OCI-LY3 (cell line): Measurements from ENCODE around the gene ATP6V0A4.

Experiments used
- H2AFZ ChIP-seq: fragments of 200-600, 300-600 bp; shearing (Covaris generic); 2 replicates; pipeline ENCODE4 v1.6.0; 2014; ENCODE audit warnings: antibody characterized with exemption, low read depth, low read length
- H3K27ac ChIP-seq: fragments of 200-600, 300-600 bp; sonication (generic); 2 replicates; pipeline ENCODE4 v1.5.1; 2014; ENCODE audit warnings: mild to moderate bottlenecking, low read length, moderate library complexity, mixed read lengths
- H3K27me3 ChIP-seq: fragments of 200-600, 300-600 bp; sonication (generic); 2 replicates; pipeline ENCODE4 v1.6.1; 2014; ENCODE audit warnings: low read depth, low read length, mixed read lengths
- H3K36me3 ChIP-seq: fragments of 200-600, 300-600 bp; sonication (generic); replicated peaks from 2 replicates; pipeline ENCODE3; 2014; ENCODE audit warnings: low read depth, low read length, mixed read lengths
- H3K4me1 ChIP-seq: fragments of 300-600, 200-600 bp; sonication (generic); 2 replicates; pipeline ENCODE4 v1.6.1; 2014; ENCODE audit warnings: low read length, mixed read lengths
- H3K4me2 ChIP-seq: fragments of 200-600, 300-600 bp; sonication (generic); 2 replicates; pipeline ENCODE4 v1.6.1; 2014; ENCODE audit warnings: low read length, mixed read lengths
- H3K4me3 ChIP-seq: fragments of 300-600, 200-600 bp; sonication (generic); 2 replicates; pipeline ENCODE4 v1.5.1; 2014; ENCODE audit warnings: antibody characterized with exemption, mild to moderate bottlenecking, low read length, moderate library complexity
- H3K79me2 ChIP-seq: fragments of 300-600, 200-600 bp; shearing (Covaris generic); 2 replicates; pipeline ENCODE4 v1.6.1; 2014; ENCODE audit warnings: mild to moderate bottlenecking, low read length, mixed read lengths
- H3K9ac ChIP-seq: fragments of 300-600, 200-600 bp; shearing (Covaris generic); 2 replicates; pipeline ENCODE4 v1.6.0; 2014; ENCODE audit warnings: mild to moderate bottlenecking, low read length, moderate library complexity
- H3K9me3 ChIP-seq: fragments of 200-600, 300-600 bp; shearing (Covaris generic); 2 replicates; pipeline ENCODE4 v1.6.1; 2014; ENCODE audit warnings: low read length, mixed read lengths; ENCODE audit not compliant: insufficient read depth
- H4K20me1 ChIP-seq: fragments of 200-600, 300-600 bp; sonication (generic); 2 replicates; pipeline ENCODE4 v1.6.1; 2016; ENCODE audit warnings: low read length, mixed read lengths; ENCODE audit not compliant: insufficient read depth
- EZH2phosphoT487 ChIP-seq: fragments of 200-600 bp; shearing (Covaris generic); IDR thresholded peaks from 2 replicates; pipeline ENCODE4 v1.6.1; 2018; ENCODE audit warnings: antibody characterized with exemption, mixed run types, low read depth
- TF ChIP-seq, protein P1 (sequence below): fragments of 200-600, 300-600 bp; sonication (generic); IDR thresholded peaks from 2 replicates; pipeline ENCODE4 v1.5.1; 2014; ENCODE audit warnings: antibody characterized with exemption, low read length, low read depth

Gene ATP6V0A4

DNA sequence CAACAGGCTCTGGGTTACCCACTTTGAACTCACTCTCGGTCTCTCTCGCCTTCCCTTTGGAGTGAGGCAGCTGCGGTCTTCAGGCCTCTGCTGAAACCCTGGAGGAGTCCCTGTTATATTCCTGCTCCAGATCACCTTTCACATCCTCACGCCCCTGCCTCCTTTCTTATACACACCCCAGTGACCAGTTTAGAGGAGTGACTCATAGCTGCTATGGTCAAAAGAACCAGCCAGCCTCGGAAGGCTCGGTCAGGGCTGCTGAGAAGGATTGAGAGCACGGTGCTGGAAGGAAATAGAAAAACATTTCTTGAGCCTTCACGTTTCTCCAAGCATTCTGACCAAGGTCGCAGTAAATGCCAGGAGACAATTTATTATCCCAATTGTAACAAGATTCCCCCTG is 68.6 kb downstream of the ATP6V0A4 start:
- TF ChIP-seq, protein P1, sequence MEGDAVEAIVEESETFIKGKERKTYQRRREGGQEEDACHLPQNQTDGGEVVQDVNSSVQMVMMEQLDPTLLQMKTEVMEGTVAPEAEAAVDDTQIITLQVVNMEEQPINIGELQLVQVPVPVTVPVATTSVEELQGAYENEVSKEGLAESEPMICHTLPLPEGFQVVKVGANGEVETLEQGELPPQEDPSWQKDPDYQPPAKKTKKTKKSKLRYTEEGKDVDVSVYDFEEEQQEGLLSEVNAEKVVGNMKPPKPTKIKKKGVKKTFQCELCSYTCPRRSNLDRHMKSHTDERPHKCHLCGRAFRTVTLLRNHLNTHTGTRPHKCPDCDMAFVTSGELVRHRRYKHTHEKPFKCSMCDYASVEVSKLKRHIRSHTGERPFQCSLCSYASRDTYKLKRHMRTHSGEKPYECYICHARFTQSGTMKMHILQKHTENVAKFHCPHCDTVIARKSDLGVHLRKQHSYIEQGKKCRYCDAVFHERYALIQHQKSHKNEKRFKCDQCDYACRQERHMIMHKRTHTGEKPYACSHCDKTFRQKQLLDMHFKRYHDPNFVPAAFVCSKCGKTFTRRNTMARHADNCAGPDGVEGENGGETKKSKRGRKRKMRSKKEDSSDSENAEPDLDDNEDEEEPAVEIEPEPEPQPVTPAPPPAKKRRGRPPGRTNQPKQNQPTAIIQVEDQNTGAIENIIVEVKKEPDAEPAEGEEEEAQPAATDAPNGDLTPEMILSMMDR, result no peak
- TF ChIP-seq EZH2phosphoT487, result no peak
- no peak overlapping the region for H3K9ac ChIP-seq
- no peaks in the 10 kb centered on the region for H4K20me1 ChIP-seq
- H3K27me3 ChIP-seq, result no peaks in the 10 kb centered on the region
- no peaks in the 10 kb centered on the region for H3K9me3 ChIP-seq
- no peaks in the 10 kb centered on the region for H3K4me1 ChIP-seq
- no peak overlapping the region for H2AFZ ChIP-seq
- no peak overlapping the region for H3K4me3 ChIP-seq
- H3K27ac ChIP-seq, result no peak overlapping the region
- no peak overlapping the region for H3K4me2 ChIP-seq
- no peaks in the 10 kb centered on the region for H3K79me2 ChIP-seq
- no peaks in the 10 kb centered on the region for H3K36me3 ChIP-seq

DNA sequence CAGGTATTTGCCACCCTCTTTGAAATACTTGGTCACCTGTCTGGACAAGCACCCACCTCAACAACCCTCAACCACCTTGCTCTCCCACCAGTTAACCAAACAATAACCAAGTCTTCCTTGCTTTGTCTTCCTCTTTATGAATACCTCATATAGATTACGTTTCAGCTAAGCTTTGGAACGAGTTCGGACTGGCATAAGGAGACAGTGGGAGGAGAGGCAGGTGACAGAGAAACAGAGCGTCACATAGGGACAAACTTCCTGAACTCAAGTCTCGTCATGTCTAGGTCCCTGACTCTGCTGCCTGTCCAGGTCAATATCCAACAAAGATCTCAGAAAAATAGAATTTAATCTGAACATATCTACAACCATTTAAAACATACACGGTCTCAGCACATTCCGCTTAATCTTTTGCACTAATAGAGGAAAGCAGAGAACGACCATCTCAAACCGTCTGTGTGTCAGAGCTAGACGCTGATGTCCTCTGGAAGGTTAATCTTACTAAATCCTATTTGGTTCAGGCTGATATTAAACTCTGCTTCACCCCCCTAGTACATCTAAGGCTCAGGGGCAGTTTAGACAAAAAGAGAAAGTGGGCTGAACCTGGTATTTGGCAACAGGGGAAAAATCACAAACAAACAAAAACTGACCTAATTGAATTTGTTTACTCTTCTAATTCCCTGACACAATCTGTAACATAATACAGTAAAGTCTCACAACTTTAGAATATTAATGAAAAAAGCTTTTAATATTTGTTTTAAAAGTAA is 70.5 kb downstream of the ATP6V0A4 start:
- TF ChIP-seq EZH2phosphoT487, result no peak
- TF ChIP-seq, protein P1, result no peak
- no peak overlapping the region for H2AFZ ChIP-seq
- no peaks in the 10 kb centered on the region for H3K4me1 ChIP-seq

GRCh38 chr7:138726288-138726687 is 71.7 kb downstream of the ATP6V0A4 start:
- Histone ChIP-seq H3K27me3 (no peaks in the 10 kb centered on the region), H2AFZ (no peak overlapping the region), H3K9me3 (no peaks in the 10 kb centered on the region), H3K4me1 (no peaks in the 10 kb centered on the region), H3K79me2 (no peaks in the 10 kb centered on the region), H3K9ac (no peak overlapping the region), H3K4me3 (no peak overlapping the region), H3K27ac (no peak overlapping the region), H4K20me1 (no peaks in the 10 kb centered on the region), H3K4me2 (no peak overlapping the region), H3K36me3 (no peaks in the 10 kb centered on the region)
- TF ChIP-seq, protein P1, result peak; percentile 23
- no peak for TF ChIP-seq EZH2phosphoT487

More for the DNA sequence above, 70.5 kb downstream of the ATP6V0A4 start:
- Histone ChIP-seq H3K4me2 (no peak overlapping the region), H3K9ac (no peak overlapping the region), H3K4me3 (no peak overlapping the region), H3K9me3 (no peaks in the 10 kb centered on the region), H4K20me1 (no peaks in the 10 kb centered on the region), H3K27me3 (no peaks in the 10 kb centered on the region), H3K36me3 (no peaks in the 10 kb centered on the region), H3K79me2 (no peaks in the 10 kb centered on the region), H3K27ac (no peak overlapping the region)

GRCh38 chr7:138720286-138720685 is 77.7 kb downstream of the ATP6V0A4 start:
- H4K20me1 ChIP-seq, result no peaks in the 10 kb centered on the region
- no peak for TF ChIP-seq EZH2phosphoT487
- TF ChIP-seq, protein P1, result no peak
- 0 out of 2 replicates have a peak, but pooled peaks cover 4% of the 10 kb centered on the region for H3K27me3 ChIP-seq
- no peak overlapping the region for H2AFZ ChIP-seq
- no peak overlapping the region for H3K4me3 ChIP-seq
- H3K27ac ChIP-seq, result no peak overlapping the region
- no peak overlapping the region for H3K4me2 ChIP-seq
- no peaks in the 10 kb centered on the region for H3K36me3 ChIP-seq
- H3K4me1 ChIP-seq, result no peaks in the 10 kb centered on the region
- H3K9me3 ChIP-seq, result no peaks in the 10 kb centered on the region
- H3K9ac ChIP-seq, result no peak overlapping the region
- H3K79me2 ChIP-seq, result no peaks in the 10 kb centered on the region
